Smooth muscle cell (in vitro differentiated cells): ENCODE measurements around the gene CSF2. TPM values are rescaled to one million over a fixed set of nuclear protein-coding genes. Genes with fewer than 3 reads are reported as not detected.

Experiments used
- DNase-seq: peaks from one replicate; lab custom pipeline; 2025; ENCODE audit not compliant: unreplicated experiment; lab: John Stamatoyannopoulos, UW
- H2AFZ ChIP-seq: fragments of 200-600 bp; sonication (generic); 2 replicates; pipeline ENCODE4 v1.6.0; 2016; ENCODE audit warnings: antibody characterized with exemption, low read depth, mild to moderate bottlenecking
- H3F3A ChIP-seq: fragments of 200-600 bp; sonication (generic); 2 replicates; pipeline ENCODE4 v1.6.0; 2017; ENCODE audit warnings: antibody characterized with exemption, low read depth
- H3K27ac ChIP-seq: fragments of 200-600 bp; sonication (generic); 2 replicates; pipeline ENCODE4 v1.5.1; 2016; ENCODE audit warnings: low read depth, mild to moderate bottlenecking
- H3K27me3 ChIP-seq: fragments of 200-600 bp; sonication (generic); 2 replicates; pipeline ENCODE4 v1.6.1; 2016; ENCODE audit warnings: low read depth, mild to moderate bottlenecking
- H3K36me3 ChIP-seq: fragments of 200-600 bp; sonication (generic); 2 replicates; pipeline ENCODE4 v1.5.1; 2016; ENCODE audit warnings: low read depth
- H3K4me1 ChIP-seq: fragments of 200-600 bp; sonication (generic); 2 replicates; pipeline ENCODE4 v1.5.1; 2016; ENCODE audit warnings: low read depth
- H3K4me2 ChIP-seq: fragments of 200-600 bp; sonication (generic); 2 replicates; pipeline ENCODE4 v1.6.0; 2016; ENCODE audit warnings: mild to moderate bottlenecking
- H3K4me3 ChIP-seq: fragments of 200-600 bp; sonication (generic); 2 replicates; pipeline ENCODE4 v1.5.1; 2016; ENCODE audit warnings: mild to moderate bottlenecking
- H3K79me2 ChIP-seq: fragments of 200-600 bp; sonication (generic); 2 replicates; pipeline ENCODE4 v1.6.0; 2016; ENCODE audit warnings: low read depth, mild to moderate bottlenecking
- H3K9ac ChIP-seq: fragments of 200-600 bp; sonication (generic); 2 replicates; pipeline ENCODE4 v1.6.0; 2016; ENCODE audit warnings: low read depth
- H3K9me3 ChIP-seq: fragments of 200-600 bp; sonication (generic); replicated peaks from 2 replicates; pipeline ENCODE4 v1.5.1; 2016; ENCODE audit warnings: low read depth
- H4K20me1 ChIP-seq: fragments of 200-600 bp; sonication (generic); 2 replicates; pipeline ENCODE4 v1.6.0; 2016; ENCODE audit warnings: low read depth
- WGBS: methylation state at CpG from one replicate; pipeline ENCODE4 v1.1.7; 2016; ENCODE audit warnings: low lambda C conversion rate; 5-methylcytosine and 5-hydroxymethylcytosine counted together
- polyA plus RNA-seq: library from polyadenylated mRNA; unstranded; fragments of >200 nt; fragmentation: Nextera tagmentation; extraction: Ambion mirVana; gene quantifications from 2 replicates; pipeline ENCODE4 v1.2.1, GENCODE V29; 2016
- total RNA-seq: library from RNA; depleted of rRNA; stranded (reverse); fragments of >200 nt; gene quantifications from 2 replicates; pipeline ENCODE4 v1.2.3, GENCODE V29; 2014
- TF ChIP-seq, protein P1 (sequence below): fragments of 200-600 bp; sonication (generic); IDR thresholded peaks from 2 replicates; pipeline ENCODE4 v1.5.1; 2017; ENCODE audit warnings: borderline replicate concordance, mild to moderate bottlenecking, antibody characterized with exemption; ENCODE audit not compliant: insufficient read depth, poor library complexity, severe bottlenecking

The CSF2 gene
- total and polyA plus RNA-seq, 2 experiments from 2014 or later, result not detected

- no peak overlapping the region for H3K27ac ChIP-seq
- no peak overlapping the region for H3K4me2 ChIP-seq
- H3K9me3 ChIP-seq, result no peaks in the 10 kb centered on the region
- H3K79me2 ChIP-seq, result no peaks in the 10 kb centered on the region
- no peaks in the 10 kb centered on the region for H3F3A ChIP-seq
- TF ChIP-seq, protein P1, sequence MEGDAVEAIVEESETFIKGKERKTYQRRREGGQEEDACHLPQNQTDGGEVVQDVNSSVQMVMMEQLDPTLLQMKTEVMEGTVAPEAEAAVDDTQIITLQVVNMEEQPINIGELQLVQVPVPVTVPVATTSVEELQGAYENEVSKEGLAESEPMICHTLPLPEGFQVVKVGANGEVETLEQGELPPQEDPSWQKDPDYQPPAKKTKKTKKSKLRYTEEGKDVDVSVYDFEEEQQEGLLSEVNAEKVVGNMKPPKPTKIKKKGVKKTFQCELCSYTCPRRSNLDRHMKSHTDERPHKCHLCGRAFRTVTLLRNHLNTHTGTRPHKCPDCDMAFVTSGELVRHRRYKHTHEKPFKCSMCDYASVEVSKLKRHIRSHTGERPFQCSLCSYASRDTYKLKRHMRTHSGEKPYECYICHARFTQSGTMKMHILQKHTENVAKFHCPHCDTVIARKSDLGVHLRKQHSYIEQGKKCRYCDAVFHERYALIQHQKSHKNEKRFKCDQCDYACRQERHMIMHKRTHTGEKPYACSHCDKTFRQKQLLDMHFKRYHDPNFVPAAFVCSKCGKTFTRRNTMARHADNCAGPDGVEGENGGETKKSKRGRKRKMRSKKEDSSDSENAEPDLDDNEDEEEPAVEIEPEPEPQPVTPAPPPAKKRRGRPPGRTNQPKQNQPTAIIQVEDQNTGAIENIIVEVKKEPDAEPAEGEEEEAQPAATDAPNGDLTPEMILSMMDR, result no peak
- no peak overlapping the region for H2AFZ ChIP-seq
- no peaks in the 10 kb centered on the region for H3K36me3 ChIP-seq
- no peak for DNase-seq
- no peaks in the 10 kb centered on the region for H3K4me1 ChIP-seq
- no peak overlapping the region for H3K4me3 ChIP-seq
- no peaks in the 10 kb centered on the region for H4K20me1 ChIP-seq
- WGBS, result 72% methylated on average over 5 of the region's 5 CpGs
- H3K27me3 ChIP-seq, result peaks cover 7% of the 10 kb centered on the region
- H3K9ac ChIP-seq, result no peak overlapping the region
Observed at GRCh38 chr5:132026516-132027008, 47.0 kb upstream of the CSF2 start.

DNA sequence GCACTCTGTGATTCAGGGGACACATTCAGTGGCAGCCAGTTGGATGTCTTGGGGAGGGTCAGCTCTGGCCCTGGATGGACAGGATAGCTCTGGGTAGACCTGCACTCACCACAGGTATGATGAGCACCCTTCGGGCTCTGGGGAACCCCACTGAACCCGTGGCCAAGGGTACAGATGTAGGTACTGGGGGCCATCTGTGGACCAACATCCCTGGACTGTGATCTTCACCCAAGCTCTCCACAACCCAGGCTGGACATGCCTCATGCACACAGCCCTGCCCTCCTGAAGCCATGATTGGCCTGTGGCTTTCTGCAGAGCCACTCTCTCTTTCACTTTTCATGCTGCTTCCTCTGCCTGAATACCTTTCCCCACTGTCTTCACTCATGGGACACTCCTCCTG lies 46.6 kb upstream of the CSF2 start:
- WGBS, result 94% methylated on average over 2 of the region's 2 CpGs
- TF ChIP-seq, protein P1, result no peak
- H2AFZ ChIP-seq, result no peak overlapping the region
- H3K4me3 ChIP-seq, result no peak overlapping the region
- no peak overlapping the region for H3K27ac ChIP-seq
- H3K79me2 ChIP-seq, result no peaks in the 10 kb centered on the region
- DNase-seq, result no peak
- no peaks in the 10 kb centered on the region for H3K9me3 ChIP-seq
- no peak overlapping the region for H3K9ac ChIP-seq
- no peaks in the 10 kb centered on the region for H3F3A ChIP-seq
- peaks cover 2% of the 10 kb centered on the region for H3K27me3 ChIP-seq
- H4K20me1 ChIP-seq, result no peaks in the 10 kb centered on the region
- H3K4me2 ChIP-seq, result no peak overlapping the region
- H3K4me1 ChIP-seq, result no peaks in the 10 kb centered on the region
- no peaks in the 10 kb centered on the region for H3K36me3 ChIP-seq

DNA sequence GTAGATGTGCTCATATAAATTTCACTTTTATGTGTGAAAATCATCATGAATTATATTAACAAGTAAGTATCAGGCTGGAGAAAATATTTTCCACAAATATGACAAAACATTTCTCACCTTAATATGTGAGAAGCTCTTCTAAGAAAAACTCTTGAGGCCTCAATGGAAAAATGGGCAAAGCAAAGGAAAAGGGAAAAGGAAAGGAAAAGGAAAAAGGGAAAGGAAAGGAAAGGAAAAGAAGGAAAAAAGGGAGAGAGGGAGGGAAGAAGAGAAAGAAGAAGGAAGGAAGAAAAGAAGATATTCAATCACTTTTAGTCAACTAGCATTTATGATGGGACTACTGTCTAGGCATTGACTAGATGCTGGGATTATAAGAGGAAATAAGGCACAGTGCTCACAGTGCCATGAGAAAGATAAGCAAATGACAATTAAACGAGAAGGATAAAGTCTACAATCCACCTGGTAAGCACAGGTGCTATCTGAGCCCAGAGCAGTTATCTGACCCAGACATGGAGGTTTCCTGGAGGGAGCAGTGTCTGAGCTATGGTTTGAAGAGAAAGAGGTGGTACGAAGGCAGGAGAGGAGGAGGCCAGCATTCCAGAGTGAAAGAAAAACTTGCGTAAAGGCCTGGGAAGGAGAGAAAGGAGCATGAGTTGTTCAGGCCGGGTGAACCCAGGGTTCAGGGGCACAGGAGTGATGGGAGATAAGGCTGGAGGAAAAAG lies 43.8 kb upstream of the CSF2 start:
- H3K9ac ChIP-seq, result no peak overlapping the region
- TF ChIP-seq, protein P1, result no peak

GRCh38 chr5:132030610-132031009 lies 43.0 kb upstream of the CSF2 start:
- Histone ChIP-seq H3K27ac (no peak overlapping the region), H3K4me2 (no peak overlapping the region), H3F3A (no peaks in the 10 kb centered on the region), H4K20me1 (no peaks in the 10 kb centered on the region), H3K36me3 (no peaks in the 10 kb centered on the region), H3K9me3 (no peaks in the 10 kb centered on the region), H3K79me2 (no peaks in the 10 kb centered on the region), H3K9ac (no peak overlapping the region), H3K4me3 (no peak overlapping the region), H3K4me1 (no peaks in the 10 kb centered on the region), H3K27me3 (peaks cover 5% of the 10 kb centered on the region), H2AFZ (no peak overlapping the region)
- no peak for DNase-seq
- WGBS, result 98% methylated on average over 2 of the region's 2 CpGs
- TF ChIP-seq, protein P1, result no peak

More for the DNA sequence above, 43.8 kb upstream of the CSF2 start:
- H3K4me2 ChIP-seq, result no peak overlapping the region
- H3K27ac ChIP-seq, result no peak overlapping the region
- H2AFZ ChIP-seq, result no peak overlapping the region
- no peaks in the 10 kb centered on the region for H3K9me3 ChIP-seq
- no peaks in the 10 kb centered on the region for H3K79me2 ChIP-seq
- no peaks in the 10 kb centered on the region for H3K36me3 ChIP-seq
- H4K20me1 ChIP-seq, result no peaks in the 10 kb centered on the region
- 86% methylated on average over 4 of the region's 4 CpGs for WGBS
- H3K4me1 ChIP-seq, result no peaks in the 10 kb centered on the region
- H3K4me3 ChIP-seq, result no peak overlapping the region
- H3F3A ChIP-seq, result no peaks in the 10 kb centered on the region
- no peak for DNase-seq
- peaks cover 5% of the 10 kb centered on the region for H3K27me3 ChIP-seq
